Measurements from ENCODE around the gene GPRC5C. TPM values are rescaled to one million over a fixed set of nuclear protein-coding genes. Genes with fewer than 3 reads are reported as not detected.
A peak's percentile ranks its signal among the peaks of the same experiment; 100 is the strongest.

GPRC5C gene
- total RNA-seq, 4 donors from 2014 or later: 73.2 to 194 (median 163) TPM

DNA sequence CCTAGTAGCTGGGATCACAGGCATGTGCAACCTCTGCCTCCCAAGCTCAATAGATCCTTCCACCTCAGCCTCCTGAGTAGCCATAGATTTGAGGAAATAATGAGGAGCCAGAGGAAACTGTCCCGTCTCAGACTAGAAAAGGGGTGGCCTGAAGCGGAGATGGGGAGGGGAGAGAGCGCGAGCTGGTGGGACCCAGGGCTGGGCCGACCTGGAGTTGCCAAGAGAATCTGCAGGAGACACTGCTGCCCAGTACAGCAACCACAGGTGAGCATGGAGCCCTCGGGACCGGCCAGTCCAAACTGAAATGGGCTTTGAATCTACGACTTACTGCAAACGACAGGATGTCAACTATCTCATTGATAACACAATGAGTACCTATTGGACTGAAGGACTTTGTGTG is 58.8 kb downstream of the GPRC5C start:
- H3K9me3 ChIP-seq: no peaks in the 10 kb centered on the region
- no peak overlapping the region for H3K4me3 ChIP-seq (replicated peaks in 1 of 3)
- intact Hi-C loops (cut with DNase I): no loop called here
- H3K27ac ChIP-seq: no peak overlapping the region
- H3K27me3 ChIP-seq: no peaks in the 10 kb centered on the region
- H3K4me1 ChIP-seq: no peaks in the 10 kb centered on the region
- no peaks in the 10 kb centered on the region for H3K36me3 ChIP-seq
- TF ChIP-seq, protein P1, sequence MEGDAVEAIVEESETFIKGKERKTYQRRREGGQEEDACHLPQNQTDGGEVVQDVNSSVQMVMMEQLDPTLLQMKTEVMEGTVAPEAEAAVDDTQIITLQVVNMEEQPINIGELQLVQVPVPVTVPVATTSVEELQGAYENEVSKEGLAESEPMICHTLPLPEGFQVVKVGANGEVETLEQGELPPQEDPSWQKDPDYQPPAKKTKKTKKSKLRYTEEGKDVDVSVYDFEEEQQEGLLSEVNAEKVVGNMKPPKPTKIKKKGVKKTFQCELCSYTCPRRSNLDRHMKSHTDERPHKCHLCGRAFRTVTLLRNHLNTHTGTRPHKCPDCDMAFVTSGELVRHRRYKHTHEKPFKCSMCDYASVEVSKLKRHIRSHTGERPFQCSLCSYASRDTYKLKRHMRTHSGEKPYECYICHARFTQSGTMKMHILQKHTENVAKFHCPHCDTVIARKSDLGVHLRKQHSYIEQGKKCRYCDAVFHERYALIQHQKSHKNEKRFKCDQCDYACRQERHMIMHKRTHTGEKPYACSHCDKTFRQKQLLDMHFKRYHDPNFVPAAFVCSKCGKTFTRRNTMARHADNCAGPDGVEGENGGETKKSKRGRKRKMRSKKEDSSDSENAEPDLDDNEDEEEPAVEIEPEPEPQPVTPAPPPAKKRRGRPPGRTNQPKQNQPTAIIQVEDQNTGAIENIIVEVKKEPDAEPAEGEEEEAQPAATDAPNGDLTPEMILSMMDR (IDR thresholded peaks at IDR 0.05): no peak
- no peak for TF ChIP-seq POLR2A (IDR thresholded peaks at IDR 0.05)
- DNase-seq: no peak
- 87 to 88% methylated on average over 9 of the region's 9 CpGs for WGBS, 2 donors

GRCh38 chr17:74491626-74492025 is 59.7 kb downstream of the GPRC5C start:
- Histone ChIP-seq H3K4me3 (replicated peaks in 1 of 3) (no peak overlapping the region), H3K9me3 (no peaks in the 10 kb centered on the region), H3K27me3 (no peaks in the 10 kb centered on the region), H3K36me3 (no peaks in the 10 kb centered on the region), H3K27ac (no peak overlapping the region), H3K4me1 (no peaks in the 10 kb centered on the region)
- WGBS, 2 donors: 90 to 92% methylated on average over 7 of the region's 7 CpGs
- DNase-seq: no peak
- TF ChIP-seq, protein P1 (IDR thresholded peaks at IDR 0.05): no peak
- no peak for TF ChIP-seq POLR2A (IDR thresholded peaks at IDR 0.05)
- intact Hi-C loops (cut with DNase I): no loop called here

- no peak overlapping the region for H3K27ac ChIP-seq
These were observed 61.5 kb downstream of the GPRC5C start for GRCh38 chr17:74493331-74493833.

More at GRCh38 chr17:74493331-74493833, 61.5 kb downstream of the GPRC5C start:
- Histone ChIP-seq H3K27me3 (no peaks in the 10 kb centered on the region), H3K4me3 (replicated peaks in 1 of 3) (no peak overlapping the region), H3K9me3 (no peaks in the 10 kb centered on the region), H3K4me1 (no peaks in the 10 kb centered on the region), H3K36me3 (no peaks in the 10 kb centered on the region)
- TF ChIP-seq, protein P1 (IDR thresholded peaks at IDR 0.05): peak; percentile 83 to 90 (median 87)
- no peak for TF ChIP-seq POLR2A (IDR thresholded peaks at IDR 0.05)
- DNase-seq: peak; percentile 73
- intact Hi-C loops (cut with DNase I): no loop called here
- WGBS, 2 donors: 28 to 34% methylated on average over 10 to 11 of the region's 11 CpGs

Small RNA genes within 50 kb of the gene (small RNA-seq; reads per million reads assigned to genes)
- not detected for gene RNA5SP448

Other genes with a start within 250 kb of the GPRC5C start
- gene RPL38, start 228.4 kb upstream of the GPRC5C start, total RNA-seq: 100 to 1,000 TPM; 320 to 657 (median 412) TPM
- 10 to 100 TPM; 12.4 to 24.7 (median 18.8) TPM for gene TTYH2, start 218.5 kb upstream of the GPRC5C start, total RNA-seq
- gene DNAI2, start 157.9 kb upstream of the GPRC5C start, total RNA-seq: under 1 TPM in 1 of 4 donors, not detected in 3; 0.13 TPM
- gene KIF19, start 105.9 kb upstream of the GPRC5C start, total RNA-seq: 1 to 10 TPM in 3 of 4 donors, under 1 TPM in 1; 0.94 to 7.7 (median 2.2) TPM
- under 1 TPM in 2 of 4 donors, not detected in 2; 0.67 to 0.89 TPM for gene BTBD17, start 70.2 kb upstream of the GPRC5C start, total RNA-seq
- gene GPR142, start 64.6 kb upstream of the GPRC5C start, total RNA-seq: under 1 TPM in 1 of 4 donors, not detected in 3; 0.67 TPM
- 1 to 10 TPM in 2 of 4 donors, under 1 TPM in 2; 0.78 to 5.8 (median 2.1) TPM for gene CD300A, start 34.5 kb downstream of the GPRC5C start, total RNA-seq
- gene CD300LB, start 99.4 kb downstream of the GPRC5C start, total RNA-seq: not detected
- gene CD300C, start 114.0 kb downstream of the GPRC5C start, total RNA-seq: 1 to 10 TPM in 2 of 4 donors, under 1 TPM in 1, not detected in 1; 0.45 to 1.2 (median 1.1) TPM
- gene CD300H, start 135.4 kb downstream of the GPRC5C start, total RNA-seq: not detected
- not detected for gene CD300LD, start 160.2 kb downstream of the GPRC5C start, total RNA-seq
- gene CD300E, start 191.7 kb downstream of the GPRC5C start, total RNA-seq: not detected